ENCODE measurements around the gene CD44. TPM values are rescaled to one million over a fixed set of nuclear protein-coding genes. Genes with fewer than 3 reads are reported as not detected.

Gene CD44
- 1.6 and 3.1 TPM in 2 replicates for total RNA-seq

DNA sequence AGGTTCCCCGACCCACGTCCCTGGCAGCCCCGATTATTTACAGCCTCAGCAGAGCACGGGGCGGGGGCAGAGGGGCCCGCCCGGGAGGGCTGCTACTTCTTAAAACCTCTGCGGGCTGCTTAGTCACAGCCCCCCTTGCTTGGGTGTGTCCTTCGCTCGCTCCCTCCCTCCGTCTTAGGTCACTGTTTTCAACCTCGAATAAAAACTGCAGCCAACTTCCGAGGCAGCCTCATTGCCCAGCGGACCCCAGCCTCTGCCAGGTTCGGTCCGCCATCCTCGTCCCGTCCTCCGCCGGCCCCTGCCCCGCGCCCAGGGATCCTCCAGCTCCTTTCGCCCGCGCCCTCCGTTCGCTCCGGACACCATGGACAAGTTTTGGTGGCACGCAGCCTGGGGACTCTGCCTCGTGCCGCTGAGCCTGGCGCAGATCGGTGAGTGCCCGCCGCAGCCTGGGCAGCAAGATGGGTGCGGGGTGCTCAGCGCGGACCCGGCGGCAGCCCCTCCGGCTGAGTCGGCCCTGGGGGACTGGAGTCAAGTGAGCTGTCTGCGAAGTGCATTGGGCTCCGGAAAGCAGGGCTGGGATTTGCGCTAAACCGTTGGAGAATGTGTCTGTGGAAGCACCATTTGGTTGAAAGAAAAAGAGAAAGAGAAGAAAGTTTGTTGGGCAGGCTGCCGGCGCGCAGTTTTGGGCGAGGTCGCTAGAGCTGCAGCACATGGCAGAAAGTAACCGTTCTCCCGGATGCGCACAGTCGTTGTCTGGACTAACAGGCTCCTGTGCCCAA lies at the start of gene CD44:
Gene CD44, plus strand, starts transcription at position 229 of the 779 bp plus-strand sequence. Its CDS starts 133 bp downstream, at position 362.

Other genes with a start within 250 kb of the CD44 start
- 16.7 and 18.0 TPM in 2 replicates for gene APIP, start 222.8 kb upstream of the CD44 start, total RNA-seq
- gene PDHX, start 222.6 kb upstream of the CD44 start, total RNA-seq: 15.6 and 18.8 TPM in 2 replicates

All from dermis lymphatic vessel endothelial cell (primary cell).